Astrocyte of the cerebellum (primary cell): ENCODE measurements around the gene FIBCD1.

Experiments used
- DNase-seq: peaks from one replicate; pipeline ENCODE4 v3.0.0-alpha.2; 2011; ENCODE audit warnings: low read depth
- H3K4me3 ChIP-seq: 2 replicates; pipeline ENCODE4 v1.5.1; 2011; ENCODE audit warnings: mild to moderate bottlenecking, low read depth, low read length, moderate library complexity
- in situ Hi-C: cut with HindIII; loops from 2 replicates; pipeline ENCODE4 v1.10.0; 2017; ENCODE audit warnings: low sequenced_read_pairs
- TF ChIP-seq, protein P1 (sequence below): IDR thresholded peaks from 2 replicates; pipeline ENCODE4 v1.5.1; 2012; ENCODE audit warnings: low read length, low read depth, moderate library complexity, mild to moderate bottlenecking; ENCODE audit errors: missing control alignments

Gene FIBCD1

DNA sequence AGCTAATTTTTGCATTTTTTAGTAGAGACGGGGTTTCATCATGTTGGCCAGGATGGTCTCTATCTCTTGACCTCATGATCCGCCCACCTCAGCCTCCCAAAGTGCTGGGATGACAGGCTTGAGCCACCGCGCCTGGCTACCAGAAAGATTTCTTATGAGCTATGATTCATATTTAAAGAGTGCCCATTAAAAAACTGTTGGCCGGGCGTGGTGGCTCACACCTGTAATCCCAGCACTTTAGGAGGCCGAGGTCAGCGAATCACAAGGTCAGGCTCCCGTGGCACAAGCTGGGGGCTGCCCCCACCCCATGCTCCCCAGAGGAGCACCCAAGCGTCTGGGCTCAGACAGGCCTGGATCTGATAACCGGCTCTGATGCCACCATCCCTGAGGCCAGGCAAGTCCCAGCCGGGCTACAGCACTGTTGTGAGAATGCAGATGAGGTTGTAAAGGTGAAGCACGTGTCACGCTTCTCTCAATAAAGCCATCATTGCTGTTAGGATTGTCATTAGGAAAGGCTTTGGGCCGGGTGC lies 56.3 kb downstream of the FIBCD1 start:
- DNase-seq = no peak
- H3K4me3 ChIP-seq = no peak overlapping the region
- TF ChIP-seq, protein P1, sequence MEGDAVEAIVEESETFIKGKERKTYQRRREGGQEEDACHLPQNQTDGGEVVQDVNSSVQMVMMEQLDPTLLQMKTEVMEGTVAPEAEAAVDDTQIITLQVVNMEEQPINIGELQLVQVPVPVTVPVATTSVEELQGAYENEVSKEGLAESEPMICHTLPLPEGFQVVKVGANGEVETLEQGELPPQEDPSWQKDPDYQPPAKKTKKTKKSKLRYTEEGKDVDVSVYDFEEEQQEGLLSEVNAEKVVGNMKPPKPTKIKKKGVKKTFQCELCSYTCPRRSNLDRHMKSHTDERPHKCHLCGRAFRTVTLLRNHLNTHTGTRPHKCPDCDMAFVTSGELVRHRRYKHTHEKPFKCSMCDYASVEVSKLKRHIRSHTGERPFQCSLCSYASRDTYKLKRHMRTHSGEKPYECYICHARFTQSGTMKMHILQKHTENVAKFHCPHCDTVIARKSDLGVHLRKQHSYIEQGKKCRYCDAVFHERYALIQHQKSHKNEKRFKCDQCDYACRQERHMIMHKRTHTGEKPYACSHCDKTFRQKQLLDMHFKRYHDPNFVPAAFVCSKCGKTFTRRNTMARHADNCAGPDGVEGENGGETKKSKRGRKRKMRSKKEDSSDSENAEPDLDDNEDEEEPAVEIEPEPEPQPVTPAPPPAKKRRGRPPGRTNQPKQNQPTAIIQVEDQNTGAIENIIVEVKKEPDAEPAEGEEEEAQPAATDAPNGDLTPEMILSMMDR = no peak
- in situ Hi-C loops = no loop called here

DNA sequence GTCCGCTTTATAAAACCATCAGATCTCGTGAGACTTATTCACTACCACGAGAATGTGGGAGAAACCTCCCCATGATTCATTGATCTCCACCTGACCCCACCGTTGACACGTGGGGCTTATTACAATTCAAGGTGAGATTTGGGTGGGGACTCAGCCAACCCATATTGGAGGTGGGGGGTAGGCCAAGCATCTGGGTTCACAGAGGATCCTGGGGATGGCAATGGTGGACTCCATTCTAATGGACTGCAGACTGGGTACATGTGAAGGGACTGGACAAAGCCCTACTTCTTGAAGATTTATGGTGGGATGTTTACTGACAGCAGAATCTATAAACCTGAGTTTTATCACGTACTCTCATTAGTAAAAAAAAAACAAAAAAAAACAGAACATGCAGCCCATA lies 57.5 kb downstream of the FIBCD1 start:
- in situ Hi-C loops = no loop called here
- DNase-seq = no peak
- H3K4me3 ChIP-seq = no peak overlapping the region
- TF ChIP-seq, protein P1 = no peak

DNA sequence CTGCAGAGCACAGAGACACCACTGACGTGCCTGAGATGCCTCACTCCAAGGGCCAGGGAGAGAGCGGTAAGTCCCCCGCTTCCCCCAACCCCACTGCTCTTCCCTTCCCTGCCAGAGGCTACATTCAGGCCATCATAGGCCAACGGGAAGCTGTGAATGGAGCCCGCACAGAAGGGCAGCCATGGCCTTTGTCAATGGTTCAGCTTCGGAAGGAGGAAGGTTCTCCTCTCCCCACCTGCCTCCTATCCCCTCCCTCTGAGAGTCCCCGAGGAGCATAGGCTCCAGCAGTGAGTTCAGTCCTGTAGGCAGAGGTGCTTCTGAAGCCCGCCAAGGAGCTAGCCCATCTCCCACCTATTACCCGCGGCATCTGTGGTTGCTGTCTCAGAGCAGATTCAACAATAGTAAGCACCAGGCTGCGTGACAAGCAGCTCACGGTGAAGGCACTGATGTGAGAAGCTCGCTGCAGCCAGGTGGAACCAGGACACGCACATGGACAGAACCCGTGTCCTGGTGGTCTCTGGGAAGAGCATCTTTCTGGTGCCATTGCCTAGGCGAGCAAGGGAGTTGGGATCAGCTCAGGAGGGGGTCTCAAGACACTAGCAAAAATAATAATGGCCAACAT lies 58.3 kb downstream of the FIBCD1 start:
- no peak for DNase-seq

DNA sequence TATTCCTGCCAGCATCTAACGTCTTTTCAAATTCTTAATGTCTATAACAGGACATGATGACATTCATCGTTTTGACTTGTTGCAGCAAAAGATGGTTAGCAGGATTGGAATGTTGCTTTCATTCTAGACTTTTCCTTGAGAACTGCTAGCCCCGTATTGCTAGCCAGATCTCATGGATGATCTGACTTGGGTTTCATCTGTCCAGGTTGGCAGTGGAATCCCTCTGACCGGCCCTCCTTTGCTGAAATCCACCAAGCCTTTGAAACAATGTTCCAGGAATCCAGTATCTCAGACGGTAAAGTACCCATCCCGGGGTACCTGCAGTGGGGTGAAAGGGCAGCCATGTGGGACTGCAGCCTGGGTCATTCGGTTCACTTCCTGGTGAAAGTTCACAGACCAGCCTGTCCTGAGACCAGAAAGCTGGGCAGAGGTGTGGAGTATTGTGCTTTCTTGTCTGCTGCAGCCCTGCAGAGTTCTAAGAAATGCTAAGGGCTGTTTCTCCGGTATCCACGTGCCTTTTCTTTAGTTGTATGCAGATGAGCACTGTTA lies 59.1 kb downstream of the FIBCD1 start:
- no peak overlapping the region for H3K4me3 ChIP-seq
- TF ChIP-seq, protein P1 = no peak
- DNase-seq = no peak
- in situ Hi-C loops = no loop called here

More for the DNA sequence above, 58.3 kb downstream of the FIBCD1 start:
- TF ChIP-seq, protein P1 = no peak
- H3K4me3 ChIP-seq = no peak overlapping the region
- in situ Hi-C loops = no loop called here

DNA sequence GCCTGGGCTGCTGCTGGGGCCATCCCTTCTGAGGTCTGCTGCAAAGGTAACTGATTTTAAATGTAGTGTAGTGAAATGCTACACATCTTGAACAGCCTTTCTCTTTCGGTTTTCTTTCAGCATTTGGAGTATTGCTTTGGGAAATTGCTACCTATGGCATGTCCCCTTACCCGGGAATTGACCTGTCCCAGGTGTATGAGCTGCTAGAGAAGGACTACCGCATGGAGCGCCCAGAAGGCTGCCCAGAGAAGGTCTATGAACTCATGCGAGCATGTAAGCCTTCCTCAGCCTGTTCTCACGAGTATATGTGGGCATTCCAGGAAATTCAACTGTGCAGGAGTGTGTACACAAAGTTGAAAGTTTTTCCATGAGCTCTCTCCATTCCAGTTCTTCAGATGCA lies 60.8 kb downstream of the FIBCD1 start:
- in situ Hi-C loops = no loop called here
- DNase-seq = no peak
- H3K4me3 ChIP-seq = no peak overlapping the region
- TF ChIP-seq, protein P1 = no peak

DNA sequence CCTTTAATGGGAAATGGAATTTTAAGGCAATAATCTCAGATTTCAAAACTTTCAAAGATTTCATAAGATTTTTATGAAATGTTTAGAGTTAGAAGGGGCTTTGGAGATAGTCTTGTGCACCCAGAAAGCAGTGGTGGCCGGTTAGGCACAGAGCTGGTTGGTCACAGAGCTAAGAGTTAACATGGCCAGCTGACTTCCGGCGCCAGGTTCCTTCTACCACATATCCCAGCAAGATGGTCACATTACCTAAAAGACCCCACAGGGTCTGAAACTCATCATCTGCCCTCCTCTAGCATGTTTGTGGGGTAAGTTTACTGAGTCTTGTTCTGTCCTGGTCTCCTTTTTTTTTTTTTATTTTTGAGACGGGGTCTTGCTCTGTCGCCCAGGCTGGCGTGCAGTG lies 61.7 kb downstream of the FIBCD1 start:
- DNase-seq = no peak
- TF ChIP-seq, protein P1 = no peak
- no peak overlapping the region for H3K4me3 ChIP-seq
- in situ Hi-C loops = no loop called here
